HG03460 (cell line): ENCODE data around the gene CSNK1G1.
A peak's percentile ranks its signal among the peaks of the same experiment; 100 is the strongest.
"Not testable (repeated sequence)": the region's sequence is repeated elsewhere in the genome, so short reads cannot be mapped to it uniquely, and the experiment has no call there.

Source experiments
- ATAC-seq: cut with Tn5 transposase; IDR thresholded peaks from one replicate; pipeline ENCODE4 v1.9.1; 2021; ENCODE audit not compliant: unreplicated experiment

Gene CSNK1G1

GRCh38 chr15:64355944-64356709, at the start of gene CSNK1G1:
Gene CSNK1G1, minus strand, starts transcription at chr15:64356173. Its CDS starts 55,674 bp downstream, at chr15:64300499.
- peak; percentile 97 for ATAC-seq

GRCh38 chr15:64400583-64400982, 44.6 kb upstream of the CSNK1G1 start:
- no peak for ATAC-seq

- ATAC-seq, result no peak
These were observed 42.6 kb upstream of the CSNK1G1 start for GRCh38 chr15:64398575-64398974.

GRCh38 chr15:64396789-64397188, 40.8 kb upstream of the CSNK1G1 start:
- no peak for ATAC-seq

- ATAC-seq, result not testable (repeated sequence)
These were observed 36.5 kb upstream of the CSNK1G1 start for GRCh38 chr15:64392471-64392870.

GRCh38 chr15:64389036-64389435, 33.1 kb upstream of the CSNK1G1 start:
- no peak for ATAC-seq

- ATAC-seq, result peak; percentile 97
These were observed 31.7 kb upstream of the CSNK1G1 start, which contains the start of gene TRIP4 for GRCh38 chr15:64387562-64388168. Gene TRIP4, plus strand, starts transcription at chr15:64387836. Its CDS starts 28 bp downstream, at chr15:64387864.

GRCh38 chr15:64386291-64386690, 30.3 kb upstream of the CSNK1G1 start:
- ATAC-seq, result no peak

GRCh38 chr15:64383760-64384159, 27.8 kb upstream of the CSNK1G1 start:
- no peak for ATAC-seq

- peak; percentile 97 for ATAC-seq
These were observed 25.2 kb upstream of the CSNK1G1 start, which contains the start of gene PCLAF for GRCh38 chr15:64381000-64381751. Gene PCLAF, minus strand, starts transcription at chr15:64381441. Its CDS starts 70 bp downstream, at chr15:64381371.

- not testable (repeated sequence) for ATAC-seq
These were observed 24.3 kb upstream of the CSNK1G1 start for GRCh38 chr15:64380130-64380870.

- ATAC-seq, result no peak
These were observed 23.4 kb upstream of the CSNK1G1 start for GRCh38 chr15:64379216-64379960.

- no peak for ATAC-seq
These were observed 17.4 kb upstream of the CSNK1G1 start for GRCh38 chr15:64373360-64373759.

- not testable (repeated sequence) for ATAC-seq
These were observed 15.4 kb upstream of the CSNK1G1 start for GRCh38 chr15:64371383-64371782.

GRCh38 chr15:64369078-64369607, 13.2 kb upstream of the CSNK1G1 start:
- no peak for ATAC-seq

GRCh38 chr15:64361259-64361658, 5.3 kb upstream of the CSNK1G1 start:
- no peak for ATAC-seq

- no peak for ATAC-seq
These were observed 702 bp upstream of the CSNK1G1 start for GRCh38 chr15:64356710-64357040.

- peak; percentile 18 for ATAC-seq
These were observed 527 bp downstream of the CSNK1G1 start for GRCh38 chr15:64355348-64355943.

GRCh38 chr15:64354688-64355344, 1.2 kb downstream of the CSNK1G1 start:
- no peak for ATAC-seq
